GM12874 (cell line): ENCODE measurements around the gene USH2A.

Experiments used
- TF ChIP-seq, protein P1 (sequence below): IDR thresholded peaks from 2 replicates; pipeline ENCODE4 v1.5.1; 2011; ENCODE audit warnings: low read depth, mild to moderate bottlenecking, control low read depth, low read length, moderate library complexity; ENCODE audit not compliant: insufficient read depth

Gene USH2A

DNA sequence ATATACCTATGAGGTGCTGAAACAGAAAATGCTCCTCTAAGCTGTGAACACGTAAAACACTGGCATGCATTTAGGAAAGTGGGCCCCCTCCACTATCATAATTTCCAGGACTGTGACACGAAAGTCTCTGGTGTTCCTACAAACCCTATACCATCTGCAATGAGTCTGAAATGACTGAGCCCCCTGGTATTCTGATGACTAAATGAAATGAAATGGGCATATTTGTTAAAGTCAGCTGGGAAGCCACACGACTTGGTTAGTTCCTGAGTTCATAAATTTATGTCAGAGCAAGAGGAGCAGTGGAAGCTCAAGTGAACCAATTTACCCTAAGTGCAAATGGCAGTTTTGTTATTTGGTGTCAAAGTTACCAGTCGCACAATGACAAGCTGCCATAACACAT is 673.8 kb downstream of the USH2A start:
- TF ChIP-seq, protein P1, sequence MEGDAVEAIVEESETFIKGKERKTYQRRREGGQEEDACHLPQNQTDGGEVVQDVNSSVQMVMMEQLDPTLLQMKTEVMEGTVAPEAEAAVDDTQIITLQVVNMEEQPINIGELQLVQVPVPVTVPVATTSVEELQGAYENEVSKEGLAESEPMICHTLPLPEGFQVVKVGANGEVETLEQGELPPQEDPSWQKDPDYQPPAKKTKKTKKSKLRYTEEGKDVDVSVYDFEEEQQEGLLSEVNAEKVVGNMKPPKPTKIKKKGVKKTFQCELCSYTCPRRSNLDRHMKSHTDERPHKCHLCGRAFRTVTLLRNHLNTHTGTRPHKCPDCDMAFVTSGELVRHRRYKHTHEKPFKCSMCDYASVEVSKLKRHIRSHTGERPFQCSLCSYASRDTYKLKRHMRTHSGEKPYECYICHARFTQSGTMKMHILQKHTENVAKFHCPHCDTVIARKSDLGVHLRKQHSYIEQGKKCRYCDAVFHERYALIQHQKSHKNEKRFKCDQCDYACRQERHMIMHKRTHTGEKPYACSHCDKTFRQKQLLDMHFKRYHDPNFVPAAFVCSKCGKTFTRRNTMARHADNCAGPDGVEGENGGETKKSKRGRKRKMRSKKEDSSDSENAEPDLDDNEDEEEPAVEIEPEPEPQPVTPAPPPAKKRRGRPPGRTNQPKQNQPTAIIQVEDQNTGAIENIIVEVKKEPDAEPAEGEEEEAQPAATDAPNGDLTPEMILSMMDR: no peak

GRCh38 chr1:215748431-215748830 is 674.8 kb downstream of the USH2A start:
- TF ChIP-seq, protein P1: no peak

- TF ChIP-seq, protein P1: no peak
Observed at GRCh38 chr1:215744419-215744818, 678.8 kb downstream of the USH2A start.

- TF ChIP-seq, protein P1: no peak
Observed at GRCh38 chr1:215739025-215739424, 684.2 kb downstream of the USH2A start.

DNA sequence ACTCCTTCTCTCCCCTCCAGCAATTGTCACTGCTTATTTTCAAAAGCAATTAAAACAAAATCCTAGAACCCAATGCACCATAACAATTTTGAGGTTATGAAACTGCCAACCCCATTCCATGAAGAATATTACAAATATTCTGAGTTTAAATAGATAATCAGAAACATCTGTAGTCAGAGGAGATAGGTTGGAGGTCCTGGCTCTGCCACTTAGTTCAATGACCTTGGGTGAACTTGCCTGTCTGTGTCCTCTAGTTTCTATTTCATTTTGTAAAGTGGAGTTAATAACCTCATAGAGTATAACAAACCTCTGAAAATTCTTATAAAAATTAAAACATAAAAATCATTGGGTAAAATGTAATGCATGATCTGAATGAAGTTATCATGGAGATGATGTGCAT is 691.5 kb downstream of the USH2A start:
- TF ChIP-seq, protein P1: no peak

DNA sequence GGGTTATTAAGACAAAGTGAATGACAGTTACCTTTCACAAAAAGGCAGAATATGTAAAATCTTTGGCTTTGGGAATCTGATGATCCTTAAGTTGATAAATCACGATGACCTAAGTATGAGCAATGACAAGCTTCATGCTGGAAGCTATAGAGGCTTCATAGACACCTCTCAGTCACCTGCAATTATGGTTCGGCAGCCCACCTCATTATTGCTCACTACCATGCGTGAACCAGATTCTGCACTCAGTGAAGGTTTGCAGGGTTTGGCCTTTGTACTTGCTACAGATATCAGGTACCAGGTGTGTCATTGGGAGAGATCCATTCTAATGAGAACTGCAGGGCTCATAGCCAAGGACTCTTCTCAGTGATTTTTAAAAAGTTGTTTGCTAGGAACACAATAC is 692.6 kb downstream of the USH2A start:
- TF ChIP-seq, protein P1: no peak

- TF ChIP-seq, protein P1: no peak
Observed at GRCh38 chr1:215728169-215728568, 695.1 kb downstream of the USH2A start.

- TF ChIP-seq, protein P1: no peak
Observed at GRCh38 chr1:215720126-215720525, 703.1 kb downstream of the USH2A start.
